ENCODE measurements around the gene BUD13. TPM values are rescaled to one million over a fixed set of nuclear protein-coding genes. Genes with fewer than 3 reads are reported as not detected.

The BUD13 gene
- total and polyA plus RNA-seq, 9 of the 15 experiments (the other 6 are each of a cell fraction or from before 2014, with no cell fraction given), result 9.5 to 34.1 (median 27.1) TPM

DNA sequence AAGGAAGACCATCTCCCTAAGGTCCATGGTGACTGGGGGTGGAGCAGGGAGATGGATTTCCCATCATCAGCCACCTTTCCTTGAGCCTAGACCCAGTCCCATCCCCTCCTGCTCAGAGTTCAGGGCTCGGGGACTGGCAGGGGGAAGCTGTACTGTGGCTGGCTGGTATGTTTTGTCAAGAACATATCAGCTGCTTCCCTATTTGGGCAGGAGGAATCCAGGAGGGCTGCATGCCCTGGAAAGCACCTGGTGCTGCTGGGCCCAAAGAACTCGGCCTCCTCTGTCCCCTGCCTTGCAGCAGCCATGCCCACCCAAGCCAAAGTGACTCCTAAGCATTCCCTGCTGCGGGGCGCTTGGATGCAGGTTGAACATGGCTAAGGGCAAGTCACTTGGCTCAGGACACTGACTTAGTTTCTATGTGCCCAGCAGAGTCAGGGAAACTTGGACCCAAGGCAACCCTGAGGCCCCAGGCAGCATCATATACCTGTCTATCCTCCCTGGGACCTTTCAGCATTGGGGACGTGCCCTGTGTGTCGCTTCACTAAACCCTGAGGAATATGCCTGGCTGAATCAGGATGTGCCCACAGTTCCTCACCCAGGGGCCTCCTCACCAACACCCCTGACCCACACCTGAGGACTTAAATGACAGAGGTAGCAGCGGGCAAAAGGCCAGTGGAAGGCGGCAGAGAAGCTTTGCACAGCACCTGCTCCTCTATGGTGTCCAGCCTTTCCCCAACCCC lies 43.1 kb downstream of the BUD13 start (continued):
- TF ChIP-seq, protein P1, sequence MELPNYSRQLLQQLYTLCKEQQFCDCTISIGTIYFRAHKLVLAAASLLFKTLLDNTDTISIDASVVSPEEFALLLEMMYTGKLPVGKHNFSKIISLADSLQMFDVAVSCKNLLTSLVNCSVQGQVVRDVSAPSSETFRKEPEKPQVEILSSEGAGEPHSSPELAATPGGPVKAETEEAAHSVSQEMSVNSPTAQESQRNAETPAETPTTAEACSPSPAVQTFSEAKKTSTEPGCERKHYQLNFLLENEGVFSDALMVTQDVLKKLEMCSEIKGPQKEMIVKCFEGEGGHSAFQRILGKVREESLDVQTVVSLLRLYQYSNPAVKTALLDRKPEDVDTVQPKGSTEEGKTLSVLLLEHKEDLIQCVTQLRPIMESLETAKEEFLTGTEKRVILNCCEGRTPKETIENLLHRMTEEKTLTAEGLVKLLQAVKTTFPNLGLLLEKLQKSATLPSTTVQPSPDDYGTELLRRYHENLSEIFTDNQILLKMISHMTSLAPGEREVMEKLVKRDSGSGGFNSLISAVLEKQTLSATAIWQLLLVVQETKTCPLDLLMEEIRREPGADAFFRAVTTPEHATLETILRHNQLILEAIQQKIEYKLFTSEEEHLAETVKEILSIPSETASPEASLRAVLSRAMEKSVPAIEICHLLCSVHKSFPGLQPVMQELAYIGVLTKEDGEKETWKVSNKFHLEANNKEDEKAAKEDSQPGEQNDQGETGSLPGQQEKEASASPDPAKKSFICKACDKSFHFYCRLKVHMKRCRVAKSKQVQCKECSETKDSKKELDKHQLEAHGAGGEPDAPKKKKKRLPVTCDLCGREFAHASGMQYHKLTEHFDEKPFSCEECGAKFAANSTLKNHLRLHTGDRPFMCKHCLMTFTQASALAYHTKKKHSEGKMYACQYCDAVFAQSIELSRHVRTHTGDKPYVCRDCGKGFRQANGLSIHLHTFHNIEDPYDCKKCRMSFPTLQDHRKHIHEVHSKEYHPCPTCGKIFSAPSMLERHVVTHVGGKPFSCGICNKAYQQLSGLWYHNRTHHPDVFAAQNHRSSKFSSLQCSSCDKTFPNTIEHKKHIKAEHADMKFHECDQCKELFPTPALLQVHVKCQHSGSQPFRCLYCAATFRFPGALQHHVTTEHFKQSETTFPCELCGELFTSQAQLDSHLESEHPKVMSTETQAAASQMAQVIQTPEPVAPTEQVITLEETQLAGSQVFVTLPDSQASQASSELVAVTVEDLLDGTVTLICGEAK (IDR thresholded peaks at IDR 0.05), result no peak
- TF ChIP-seq, protein P1 (CRISPR knock-in tag; IDR thresholded peaks at IDR 0.05), result no peak
- TF ChIP-seq, protein P2, sequence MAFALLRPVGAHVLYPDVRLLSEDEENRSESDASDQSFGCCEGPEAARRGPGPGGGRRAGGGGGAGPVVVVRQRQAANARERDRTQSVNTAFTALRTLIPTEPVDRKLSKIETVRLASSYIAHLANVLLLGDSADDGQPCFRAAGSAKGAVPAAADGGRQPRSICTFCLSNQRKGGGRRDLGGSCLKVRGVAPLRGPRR (CRISPR knock-in tag; IDR thresholded peaks at IDR 0.05), result no peak
- TF ChIP-seq, protein P3, sequence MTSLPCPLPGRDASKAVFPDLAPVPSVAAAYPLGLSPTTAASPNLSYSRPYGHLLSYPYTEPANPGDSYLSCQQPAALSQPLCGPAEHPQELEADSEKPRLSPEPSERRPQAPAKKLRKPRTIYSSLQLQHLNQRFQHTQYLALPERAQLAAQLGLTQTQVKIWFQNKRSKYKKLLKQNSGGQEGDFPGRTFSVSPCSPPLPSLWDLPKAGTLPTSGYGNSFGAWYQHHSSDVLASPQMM (CRISPR knock-in tag; IDR thresholded peaks at IDR 0.05), result no peak
- TF ChIP-seq NCOR1 (IDR thresholded peaks at IDR 0.05), result no peak
